CMK (cell line): Measurements from ENCODE around the gene AKAP9.
"Not testable (repeated sequence)": the region's sequence is repeated elsewhere in the genome, so short reads cannot be mapped to it uniquely, and the experiment has no call there.

Experiments
- DNase-seq: peaks from one replicate; pipeline ENCODE4 v3.0.0-alpha.2; 2010; ENCODE audit warnings: low read depth

AKAP9 gene

DNA sequence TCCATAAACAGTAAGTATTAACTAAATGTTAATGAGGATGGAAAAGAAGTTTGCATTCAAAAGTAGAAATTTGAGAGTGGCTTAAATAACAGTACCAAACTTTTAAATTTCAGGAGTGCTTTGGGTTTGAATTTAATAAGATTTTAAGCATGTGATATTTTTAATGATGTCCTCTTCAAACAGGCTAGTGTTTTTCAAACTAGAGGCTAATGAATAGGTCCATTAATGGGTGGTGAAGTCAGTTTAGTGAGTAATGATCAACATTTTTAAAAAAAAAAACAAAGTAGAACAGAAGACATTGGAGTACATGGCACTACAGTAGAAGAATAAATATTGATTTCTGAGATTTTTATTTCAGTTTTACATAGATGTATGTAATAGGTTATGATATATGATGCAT, 72.9 kb downstream of the AKAP9 start:
- no peak for DNase-seq

DNA sequence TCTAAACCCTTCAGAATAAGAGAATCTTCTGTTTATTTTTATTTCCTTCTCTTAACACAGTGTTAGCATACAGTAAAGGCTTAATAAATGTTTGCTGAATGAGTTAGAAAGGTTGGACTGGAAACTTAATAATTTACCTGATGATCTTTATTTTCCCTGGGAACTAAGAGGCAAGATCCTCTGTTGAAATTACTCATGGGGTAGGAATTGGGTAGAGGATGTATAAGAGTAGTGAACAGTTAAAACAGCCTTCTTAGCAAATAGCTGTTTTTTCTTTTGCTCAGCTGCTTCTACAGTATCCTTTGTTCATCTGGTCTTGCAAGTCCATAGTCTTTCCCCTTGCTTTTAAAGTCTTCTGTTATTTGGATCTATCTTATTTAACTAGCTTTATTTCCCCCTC, 80.0 kb downstream of the AKAP9 start:
- DNase-seq: no peak

DNA sequence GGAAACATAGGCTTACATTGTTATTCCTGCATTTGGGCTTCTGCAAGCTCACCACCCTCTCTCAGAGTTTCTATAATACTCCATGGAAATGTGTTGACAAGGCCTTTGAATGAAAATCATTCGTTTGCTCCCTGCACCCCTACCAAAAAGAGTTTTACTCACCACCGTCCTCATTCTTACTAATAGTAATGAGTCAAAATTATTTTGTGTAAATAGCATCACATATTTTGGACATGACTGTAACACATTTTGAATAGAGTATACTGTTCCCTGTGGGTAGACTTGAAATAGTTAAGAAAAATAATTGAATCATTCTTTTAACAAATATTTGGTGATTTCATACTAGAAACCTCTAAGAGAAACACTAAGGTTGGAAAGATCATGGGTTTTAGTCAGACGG, 84.6 kb downstream of the AKAP9 start:
- DNase-seq: no peak

DNA sequence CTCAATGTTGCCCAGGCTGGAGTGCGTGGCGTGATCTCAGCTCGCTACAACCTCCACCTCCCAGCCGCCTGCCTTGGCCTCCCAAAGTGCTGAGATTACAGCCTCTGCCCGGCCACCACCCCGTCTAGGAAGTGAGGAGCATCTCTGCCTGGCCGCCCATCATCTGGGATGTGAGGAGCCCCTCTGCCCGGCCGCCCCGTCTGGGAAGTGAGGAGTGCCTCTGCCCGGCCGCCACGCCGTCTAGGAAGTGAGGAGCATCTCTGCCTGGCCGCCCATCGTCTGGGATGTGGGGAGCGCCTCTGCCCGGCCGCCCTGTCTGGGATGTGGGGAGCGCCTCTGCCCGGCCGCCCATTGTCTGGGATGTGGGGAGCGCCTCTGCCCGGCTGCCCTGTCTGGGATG, 86.0 kb downstream of the AKAP9 start:
- DNase-seq: not testable (repeated sequence)

DNA sequence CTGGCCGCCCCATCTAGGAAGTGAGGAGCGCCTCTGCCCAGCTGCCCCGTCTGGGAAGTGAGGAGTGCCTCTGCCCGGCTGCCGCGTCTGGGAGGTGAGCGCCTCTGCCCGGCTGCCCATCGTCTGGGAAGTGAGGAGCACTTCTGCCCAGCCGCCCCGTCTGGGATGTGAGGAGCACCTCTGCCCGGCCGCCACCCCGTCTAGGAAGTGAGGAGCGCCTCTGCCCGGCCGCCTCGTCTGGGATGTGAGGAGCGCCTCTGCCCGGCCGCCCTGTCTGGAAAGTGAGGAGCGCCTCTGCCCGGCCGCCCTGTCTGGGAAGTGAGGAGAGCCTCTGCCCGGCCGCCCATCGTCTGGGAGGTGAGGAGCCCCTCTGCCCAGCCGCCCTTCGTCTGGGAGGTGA, 86.5 kb downstream of the AKAP9 start:
- DNase-seq: not testable (repeated sequence)

DNA sequence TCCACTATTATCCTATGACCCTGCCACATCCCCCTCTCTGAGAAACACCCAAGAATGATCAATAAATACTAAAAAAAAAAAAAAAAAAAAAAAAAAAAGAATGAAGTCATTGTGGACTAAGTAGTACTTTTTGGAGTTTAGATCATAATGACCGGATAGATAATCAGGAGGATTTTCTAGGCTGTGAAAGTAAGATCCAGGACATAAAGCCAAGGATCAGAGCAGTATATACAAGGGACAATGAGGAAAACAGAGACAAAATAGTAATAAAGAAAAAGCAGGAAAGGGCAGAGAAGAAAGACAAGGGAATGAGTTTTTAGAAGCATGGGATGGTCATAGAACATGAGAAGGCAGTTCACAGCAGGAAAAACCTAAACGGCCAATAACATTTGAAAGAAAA, 87.6 kb downstream of the AKAP9 start:
- DNase-seq: no peak

DNA sequence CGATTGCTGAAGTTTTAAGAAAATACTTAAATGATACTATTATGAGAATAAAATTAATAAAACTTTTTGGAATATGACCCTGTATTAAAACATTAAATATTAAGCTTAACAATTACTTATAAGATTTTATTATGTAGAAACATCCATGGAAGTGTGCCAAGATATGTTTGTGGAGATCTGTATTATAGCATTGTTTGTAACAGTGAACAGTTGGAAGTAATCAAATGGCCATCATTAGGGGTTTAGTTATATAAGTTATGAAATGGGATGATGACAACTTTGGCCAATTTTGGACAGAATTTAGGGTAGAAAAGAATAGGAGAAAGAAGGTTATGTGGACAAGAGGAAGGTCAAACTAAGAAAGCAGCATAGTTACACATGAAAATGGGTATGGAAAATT, 88.0 kb downstream of the AKAP9 start:
- no peak for DNase-seq

DNA sequence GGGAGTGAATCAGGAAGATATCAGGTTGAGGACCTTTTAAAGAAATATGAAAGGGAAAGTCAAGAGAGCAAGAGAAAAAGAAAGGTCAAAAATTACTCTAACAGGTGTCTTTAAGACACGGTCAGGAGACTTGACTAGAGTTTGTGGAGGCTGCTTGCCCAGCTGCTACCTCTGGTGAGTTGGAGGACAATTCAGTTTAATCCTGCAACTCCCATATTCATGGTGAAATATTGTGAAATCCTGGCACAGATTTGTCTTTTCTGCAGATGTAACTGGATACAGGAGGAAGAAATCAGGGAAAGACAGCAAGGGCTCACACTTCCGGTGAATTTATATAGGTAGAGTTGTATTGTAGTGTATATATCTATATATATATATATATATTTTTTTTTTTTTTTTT, 93.5 kb downstream of the AKAP9 start:
- DNase-seq: no peak

DNA sequence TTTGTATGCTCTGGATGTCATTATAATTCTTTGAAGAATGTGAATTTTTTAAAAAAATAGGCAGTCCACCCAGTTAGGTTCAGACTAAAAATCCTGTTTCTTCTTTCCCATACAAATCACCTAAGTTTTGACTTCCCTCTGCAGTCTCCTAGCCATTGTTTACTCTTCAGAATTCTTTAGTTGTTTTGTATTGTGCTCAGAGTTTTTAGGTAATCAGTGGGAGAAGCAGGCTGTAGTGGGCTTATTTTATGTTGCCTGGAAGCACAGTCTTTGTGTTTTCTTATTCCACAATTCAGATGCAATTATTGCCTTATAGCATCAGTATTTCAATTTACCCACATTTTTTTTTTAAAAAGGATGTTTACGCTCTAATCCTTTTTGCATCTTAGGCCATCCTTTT, 94.9 kb downstream of the AKAP9 start:
- no peak for DNase-seq

DNA sequence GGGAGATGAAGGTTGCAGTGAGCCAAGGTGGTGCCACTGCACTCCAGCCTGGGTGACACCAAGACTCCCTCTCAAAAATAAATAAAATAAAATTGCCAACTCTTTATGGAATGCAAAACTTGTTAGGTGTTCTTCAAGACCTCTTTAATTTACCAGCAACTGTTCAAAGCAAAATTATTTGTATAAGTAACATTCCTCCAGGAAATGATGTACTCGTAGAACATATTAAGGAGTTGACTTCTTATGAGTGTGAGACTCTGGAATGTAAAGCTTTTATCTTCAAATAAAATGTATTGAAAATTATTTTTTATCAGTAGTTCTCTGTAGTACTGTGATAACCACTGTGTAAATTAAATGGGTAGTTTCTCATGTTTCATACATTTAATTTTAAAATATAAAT, 99.2 kb downstream of the AKAP9 start:
- no peak for DNase-seq

DNA sequence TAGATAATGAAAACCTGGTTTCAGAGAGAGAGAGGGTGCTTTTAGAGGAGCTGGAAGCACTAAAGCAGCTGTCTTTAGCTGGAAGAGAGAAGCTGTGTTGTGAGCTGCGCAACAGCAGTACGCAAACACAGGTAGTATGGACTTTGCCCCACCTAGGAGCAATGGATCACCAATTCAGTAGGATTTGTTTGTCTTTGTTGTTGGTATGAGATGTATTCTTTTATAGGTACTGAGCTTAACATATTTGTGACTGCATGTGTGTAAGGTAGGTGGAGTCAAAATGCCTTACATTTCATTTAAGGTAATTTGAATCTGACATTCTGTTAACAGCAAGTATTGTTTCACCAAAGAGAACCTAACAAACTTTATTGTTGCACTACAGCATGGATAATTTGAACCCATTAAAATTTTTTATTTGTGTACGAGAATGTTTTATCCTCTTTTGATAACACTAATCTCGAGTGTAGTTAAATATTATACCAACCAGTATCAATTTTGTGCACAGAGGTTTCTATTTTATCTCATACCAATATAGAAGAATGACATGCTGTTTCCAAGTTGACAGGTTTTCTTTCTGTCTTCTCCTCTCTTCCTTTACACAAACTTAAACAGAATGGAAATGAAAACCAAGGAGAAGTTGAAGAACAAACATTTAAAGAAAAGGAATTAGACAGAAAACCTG, 101.5 kb downstream of the AKAP9 start:
- DNase-seq: no peak

DNA sequence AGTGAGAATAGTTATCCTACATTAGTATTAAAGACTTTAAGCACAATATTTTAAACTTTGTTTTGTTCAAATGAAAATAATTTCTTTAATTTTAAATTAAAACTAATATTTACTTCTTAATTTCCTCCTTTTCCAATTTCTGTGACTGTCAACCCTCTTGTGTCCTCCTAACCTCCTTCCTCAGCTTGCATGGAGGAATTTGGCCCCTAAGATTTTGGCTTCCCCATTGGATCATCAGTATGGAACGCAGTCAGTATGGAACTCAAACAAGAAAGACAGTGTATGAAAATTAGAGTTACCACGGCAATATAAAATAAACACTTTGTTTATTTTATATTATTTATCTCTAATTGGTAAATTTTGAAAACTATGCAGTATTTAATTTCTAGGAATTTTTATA, 102.4 kb downstream of the AKAP9 start:
- no peak for DNase-seq

DNA sequence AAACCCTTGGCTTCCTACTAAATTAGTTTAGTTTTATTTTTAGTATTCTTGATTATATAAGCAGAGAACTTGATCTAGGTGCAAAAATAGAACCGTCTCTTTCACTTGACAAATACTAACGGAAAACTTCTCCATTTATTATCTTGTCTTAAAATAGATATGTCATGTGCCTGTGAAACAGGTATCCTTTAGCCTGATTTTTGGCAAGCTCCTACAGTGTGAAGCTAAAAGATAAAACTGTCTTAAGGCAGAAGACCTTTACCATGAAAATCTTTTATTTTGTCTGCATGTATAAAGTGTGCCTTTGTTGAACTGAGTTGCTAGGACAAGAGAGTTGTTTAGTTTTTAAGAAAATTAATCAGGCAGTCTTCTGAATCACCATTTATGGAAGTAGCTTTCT, 103.0 kb downstream of the AKAP9 start:
- DNase-seq: no peak

DNA sequence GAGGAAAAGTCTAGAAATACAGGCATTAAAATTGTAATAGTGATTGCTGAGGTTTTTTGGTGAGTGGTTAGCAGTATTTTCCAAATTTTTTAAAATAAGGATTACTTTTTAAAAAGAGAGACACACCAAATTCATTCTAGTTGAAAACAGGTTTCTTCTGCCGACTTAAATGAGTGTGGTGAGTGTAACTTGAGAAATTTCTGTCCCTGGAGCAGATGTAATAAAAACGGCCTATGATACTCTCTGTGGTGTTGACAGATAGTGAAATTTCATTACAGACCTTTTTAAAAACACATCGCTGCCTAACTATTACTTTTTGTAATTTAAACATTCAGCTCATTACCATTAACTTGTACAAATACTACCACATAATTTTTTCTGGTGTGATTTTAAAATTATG, 103.5 kb downstream of the AKAP9 start:
- DNase-seq: no peak

DNA sequence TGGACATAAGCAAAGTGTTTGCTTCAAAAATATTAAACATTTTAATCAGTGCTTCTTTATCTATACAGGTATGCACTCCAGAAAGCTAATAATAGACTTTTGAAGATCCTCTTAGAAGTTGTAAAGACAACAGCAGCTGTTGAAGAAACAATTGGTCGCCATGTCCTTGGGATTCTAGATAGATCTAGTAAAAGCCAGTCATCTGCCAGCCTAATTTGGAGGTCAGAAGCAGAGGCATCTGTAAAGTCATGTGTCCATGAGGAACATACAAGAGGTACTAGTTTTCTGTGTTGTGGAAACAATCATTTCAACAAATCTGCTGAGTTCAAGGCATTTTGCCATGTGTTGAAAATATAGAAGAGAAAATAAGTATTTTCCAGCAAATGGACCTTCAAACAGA, 104.3 kb downstream of the AKAP9 start:
- DNase-seq: no peak

DNA sequence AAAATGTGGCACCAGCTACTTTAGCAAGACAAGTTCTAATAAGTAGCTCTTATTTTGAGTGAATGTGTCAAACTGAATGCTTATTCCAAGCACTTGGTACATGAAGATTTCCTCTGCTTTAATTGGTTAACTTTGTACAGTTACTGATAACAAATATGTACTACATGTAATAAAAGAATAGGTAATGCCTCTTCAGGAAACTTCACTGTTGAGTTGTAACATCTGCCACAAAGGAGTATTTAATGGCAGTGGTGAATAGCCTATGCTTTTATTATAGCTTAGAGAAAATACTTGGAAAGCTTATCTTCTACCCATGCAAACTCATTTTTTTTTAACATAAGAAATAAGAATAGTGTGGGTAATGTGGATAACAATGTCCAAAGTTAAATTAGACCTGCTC, 111.0 kb downstream of the AKAP9 start:
- DNase-seq: no peak

DNA sequence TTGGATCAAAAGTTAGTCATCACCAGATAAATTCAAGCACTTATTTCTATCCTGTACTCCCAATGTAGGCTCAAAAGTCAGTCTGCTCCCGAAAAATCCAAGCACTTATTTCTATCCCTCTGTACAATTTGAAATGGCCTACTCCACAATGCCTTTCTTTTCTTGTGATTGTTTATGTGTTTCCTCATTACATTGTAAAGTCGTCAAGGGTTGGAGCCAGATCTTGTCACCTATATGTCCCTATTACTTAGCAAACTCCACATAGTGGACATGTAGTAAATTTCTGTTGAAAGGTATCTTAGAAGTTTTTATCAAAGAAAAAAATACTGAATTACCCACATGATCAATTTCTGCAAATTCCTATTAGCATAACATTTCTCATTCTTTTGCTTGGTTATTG, 111.5 kb downstream of the AKAP9 start:
- no peak for DNase-seq

DNA sequence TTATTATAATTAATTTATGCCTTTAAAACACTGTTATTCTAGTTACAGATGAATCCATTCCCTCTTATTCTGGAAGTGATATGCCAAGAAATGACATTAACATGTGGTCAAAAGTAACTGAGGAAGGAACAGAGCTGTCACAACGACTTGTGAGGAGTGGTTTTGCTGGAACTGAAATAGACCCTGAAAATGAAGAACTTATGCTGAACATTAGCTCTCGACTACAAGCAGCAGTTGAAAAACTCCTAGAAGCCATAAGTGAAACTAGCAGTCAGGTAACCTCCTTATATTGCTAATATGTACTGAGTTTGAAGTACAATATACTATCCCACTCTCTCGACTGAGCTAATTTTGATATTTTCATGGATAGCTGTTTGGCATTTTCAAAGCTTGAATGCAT, 112.0 kb downstream of the AKAP9 start:
- no peak for DNase-seq

DNA sequence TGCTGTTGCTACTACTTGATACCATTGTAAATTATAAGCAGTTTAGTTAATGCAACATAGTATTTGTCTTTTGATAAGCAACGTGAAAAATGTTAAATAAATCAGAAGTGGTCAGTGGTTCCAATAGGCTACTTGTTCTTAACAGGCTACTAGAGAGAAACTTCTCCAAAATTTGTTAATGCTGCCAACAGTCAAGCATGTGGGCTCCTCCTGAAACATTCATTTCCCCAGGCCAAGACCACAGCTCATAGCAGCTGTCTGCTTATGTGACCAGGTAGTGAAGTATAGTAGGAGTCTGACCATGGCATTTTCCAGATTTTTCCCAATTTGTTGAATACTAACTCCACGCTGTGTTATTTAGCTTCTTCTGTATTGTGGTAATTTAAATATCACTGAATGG, 112.7 kb downstream of the AKAP9 start:
- no peak for DNase-seq

DNA sequence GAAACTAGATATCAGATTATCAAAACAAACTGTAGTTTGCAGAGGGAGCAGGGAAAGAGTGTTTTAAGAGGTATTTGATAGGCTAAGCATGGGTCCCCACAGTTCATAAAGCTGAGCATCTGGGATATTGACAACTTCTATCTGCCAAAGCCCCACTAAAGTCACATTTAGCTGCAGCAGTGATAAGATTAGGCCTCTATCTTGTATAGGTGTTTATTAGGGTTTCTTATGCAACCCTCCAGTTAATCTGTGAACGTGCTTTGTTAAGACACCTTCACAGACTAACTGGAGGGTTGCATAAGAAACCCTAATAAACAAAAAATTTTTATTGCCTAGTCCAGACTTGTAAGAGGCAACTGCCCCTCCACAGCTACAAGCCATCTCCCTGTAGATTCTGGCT, 115.6 kb downstream of the AKAP9 start:
- DNase-seq: no peak

DNA sequence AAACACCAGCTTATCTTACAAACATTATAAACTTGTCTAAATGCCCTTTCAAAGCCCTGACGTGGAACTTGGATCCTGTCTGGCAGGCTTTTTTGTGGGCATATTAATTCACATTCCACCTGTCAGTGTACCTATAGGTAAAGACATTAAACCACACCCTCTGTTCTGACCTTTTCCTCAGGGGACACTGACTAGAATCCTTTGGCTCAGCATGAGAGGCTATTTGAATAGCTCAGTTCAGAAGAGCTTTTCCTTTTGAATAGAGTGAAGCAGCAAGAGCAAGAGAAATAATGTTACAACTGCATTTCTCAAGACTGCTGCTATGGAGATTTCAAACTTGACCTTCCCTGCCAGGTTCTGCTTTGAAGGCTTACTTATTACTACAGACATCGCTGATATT, 116.7 kb downstream of the AKAP9 start:
- no peak for DNase-seq

DNA sequence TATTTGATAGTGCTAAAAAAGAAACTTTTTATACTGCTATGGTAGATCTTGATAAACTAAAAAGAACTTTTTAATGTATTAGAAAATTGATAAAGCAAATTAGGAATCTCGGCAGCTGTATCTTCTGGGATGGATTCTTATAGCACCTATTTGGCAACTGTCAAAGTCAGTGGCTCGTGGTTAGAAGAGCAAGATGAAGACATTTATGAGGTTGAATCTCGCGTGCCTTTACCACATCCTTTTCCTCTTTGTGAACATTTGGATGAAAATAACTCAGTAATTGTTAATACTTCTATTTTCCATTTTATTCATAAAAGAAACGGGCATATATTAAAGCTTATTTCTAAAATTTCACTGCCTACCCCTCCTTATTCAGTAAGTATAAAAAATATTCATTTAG, 117.4 kb downstream of the AKAP9 start:
- no peak for DNase-seq

DNA sequence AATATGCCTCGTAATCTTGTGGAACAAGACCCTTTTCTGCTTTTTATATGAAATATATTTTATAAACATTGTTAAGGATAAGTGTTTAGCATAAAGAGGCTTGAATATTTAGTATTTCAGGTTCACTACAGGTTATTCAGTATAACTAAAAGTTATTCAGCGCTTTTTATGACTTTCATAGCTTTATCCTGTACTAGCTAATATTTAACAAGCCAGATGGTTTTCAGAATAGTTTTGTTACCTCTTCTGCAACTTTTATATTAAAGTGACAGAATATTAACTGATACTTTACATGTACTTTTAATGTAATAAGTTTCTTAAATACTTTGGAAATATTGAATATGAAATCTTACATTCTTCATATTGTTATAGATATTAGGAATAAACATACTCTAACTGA, 118.2 kb downstream of the AKAP9 start:
- DNase-seq: no peak

DNA sequence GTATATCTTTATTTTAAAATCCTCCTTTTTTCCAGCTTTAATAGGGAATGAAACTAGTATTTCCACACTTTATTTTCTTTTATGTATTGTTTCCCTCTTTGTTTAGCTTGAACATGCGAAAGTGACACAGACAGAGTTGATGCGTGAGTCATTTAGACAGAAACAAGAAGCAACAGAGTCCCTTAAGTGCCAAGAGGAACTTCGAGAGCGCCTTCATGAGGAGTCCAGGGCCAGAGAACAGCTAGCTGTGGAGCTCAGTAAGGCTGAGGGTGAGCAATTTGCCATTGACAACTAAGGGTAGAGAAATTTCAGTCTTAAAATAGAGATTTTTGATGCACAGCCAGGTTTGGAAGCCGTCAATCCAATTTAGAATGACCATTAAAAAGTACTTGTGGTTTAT, 120.5 kb downstream of the AKAP9 start:
- DNase-seq: no peak
